HG02623 (cell line): ENCODE measurements around the gene MYT1.

ENCODE experiments used
- ATAC-seq: cut with Tn5 transposase; IDR thresholded peaks from one replicate; pipeline ENCODE4 v1.9.1; 2021; ENCODE audit warnings: moderate library complexity; ENCODE audit not compliant: unreplicated experiment

The MYT1 gene

DNA sequence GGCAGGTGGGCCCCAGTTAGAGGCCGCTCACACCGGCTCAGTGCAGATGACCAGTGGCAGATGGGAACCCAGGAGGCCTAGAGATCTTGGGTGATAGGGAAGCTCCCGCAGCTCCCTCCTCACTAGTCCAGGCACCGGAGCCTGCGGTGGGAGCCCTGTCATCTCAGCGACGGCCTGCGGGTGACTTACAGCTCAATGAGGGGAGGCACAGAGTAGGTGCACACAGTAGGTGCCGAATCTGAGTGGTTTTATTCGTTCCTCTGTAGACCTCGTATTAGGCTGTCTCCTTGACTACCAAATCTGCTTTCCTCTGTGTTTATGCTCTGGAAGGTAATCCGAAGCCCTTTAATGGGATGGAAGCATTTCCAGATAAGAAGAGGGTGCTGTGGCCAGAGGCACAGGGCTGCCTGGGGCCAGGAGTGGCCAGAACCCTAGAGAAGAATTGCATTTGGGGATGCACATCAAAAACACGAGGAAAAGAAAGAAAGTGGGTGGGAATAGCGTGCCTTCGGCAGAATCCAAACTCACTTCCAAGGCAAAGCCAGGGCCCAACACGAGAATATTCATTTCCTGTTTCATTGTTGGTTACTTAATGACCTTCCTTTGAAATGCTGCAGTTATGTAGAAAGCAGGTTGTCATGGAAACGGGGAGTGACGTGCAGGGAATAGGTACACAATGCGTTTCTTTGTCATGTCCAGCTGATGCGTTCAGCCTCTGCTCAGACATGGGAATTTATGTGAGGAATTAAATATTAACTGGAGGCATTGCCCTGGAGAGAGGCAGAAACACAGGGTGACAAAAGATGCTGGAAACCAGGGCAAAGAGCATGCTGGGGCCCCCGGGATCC, 24.7 kb downstream of the MYT1 start:
- no peak for ATAC-seq

DNA sequence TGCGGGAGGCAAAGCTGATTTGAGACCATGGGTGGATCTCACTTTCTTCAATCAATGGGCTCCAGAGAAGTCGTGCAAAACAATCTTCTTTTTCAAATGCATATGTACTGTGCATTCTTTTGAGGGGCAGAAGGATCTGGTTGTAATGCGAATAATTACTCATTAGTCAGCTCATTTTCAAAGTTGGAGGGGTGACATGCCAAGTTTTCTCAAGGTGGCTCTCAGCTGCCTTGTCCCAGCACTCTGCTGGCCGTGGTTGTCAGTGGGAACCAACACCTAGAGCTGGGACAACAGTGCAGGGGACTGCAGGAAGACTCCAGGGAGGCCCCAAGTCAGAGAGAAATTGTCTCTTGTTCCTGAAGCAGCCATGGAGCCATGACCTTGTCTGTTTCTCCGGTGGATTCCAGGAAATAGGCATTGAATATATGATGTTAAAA, 25.3 kb downstream of the MYT1 start:
- no peak for ATAC-seq

DNA sequence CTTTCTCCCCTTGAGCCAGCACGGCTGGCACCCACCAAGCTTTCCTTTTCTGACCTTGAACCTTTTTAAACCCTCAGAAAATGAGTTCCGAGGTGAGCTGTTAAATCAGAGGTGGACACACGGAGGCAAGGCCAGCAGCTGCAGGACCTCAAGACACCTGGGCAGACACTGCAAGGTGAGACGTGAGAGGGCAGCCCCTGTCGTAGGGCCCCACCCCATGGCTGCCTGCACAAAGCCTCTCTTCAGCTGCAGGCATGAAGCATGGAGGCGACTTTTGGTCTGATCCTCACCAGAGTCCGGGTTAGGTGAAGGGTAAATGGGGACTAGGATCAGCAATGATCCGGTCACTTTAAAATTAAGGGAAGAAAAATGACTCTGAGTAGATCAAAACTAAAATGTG, 25.7 kb downstream of the MYT1 start:
- no peak for ATAC-seq

DNA sequence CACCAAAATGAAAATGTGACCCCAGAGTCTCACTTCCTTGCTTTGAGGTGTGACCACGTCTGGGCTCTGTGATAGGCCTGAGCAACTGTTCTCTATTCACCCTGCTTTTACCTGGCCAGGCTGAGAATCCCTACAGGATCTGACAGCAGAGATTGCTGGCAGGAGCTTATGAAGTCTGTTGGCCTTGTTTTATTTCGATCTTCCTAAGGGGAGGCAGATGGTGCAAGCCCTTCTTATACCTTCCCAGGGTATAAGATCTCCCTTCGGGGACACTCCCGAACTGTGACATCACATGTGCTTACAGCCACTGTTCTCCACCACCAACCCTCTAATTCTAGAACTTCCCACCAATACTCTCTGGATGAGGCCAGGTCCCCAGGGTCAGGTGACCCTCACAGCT, 26.8 kb downstream of the MYT1 start:
- no peak for ATAC-seq

DNA sequence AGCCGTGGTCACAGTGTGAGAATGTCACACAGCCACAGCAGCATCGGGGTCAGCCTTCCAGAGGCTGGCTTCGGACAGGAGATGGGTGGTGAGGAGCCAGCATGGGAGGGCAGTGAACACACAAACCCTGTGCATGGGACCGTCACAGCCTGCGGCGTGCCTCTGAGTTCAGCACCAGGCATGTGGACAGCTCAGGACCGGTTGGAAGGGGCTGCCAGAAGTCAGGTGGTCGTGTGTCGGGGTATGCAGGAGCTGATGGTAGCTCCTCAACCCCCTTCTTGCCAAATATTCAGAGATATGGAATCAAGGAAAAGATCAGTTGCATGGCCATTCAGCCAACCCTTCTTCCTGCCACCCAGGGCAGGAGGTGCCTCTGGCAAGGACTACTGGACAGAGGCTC, 28.2 kb downstream of the MYT1 start:
- ATAC-seq = no peak

DNA sequence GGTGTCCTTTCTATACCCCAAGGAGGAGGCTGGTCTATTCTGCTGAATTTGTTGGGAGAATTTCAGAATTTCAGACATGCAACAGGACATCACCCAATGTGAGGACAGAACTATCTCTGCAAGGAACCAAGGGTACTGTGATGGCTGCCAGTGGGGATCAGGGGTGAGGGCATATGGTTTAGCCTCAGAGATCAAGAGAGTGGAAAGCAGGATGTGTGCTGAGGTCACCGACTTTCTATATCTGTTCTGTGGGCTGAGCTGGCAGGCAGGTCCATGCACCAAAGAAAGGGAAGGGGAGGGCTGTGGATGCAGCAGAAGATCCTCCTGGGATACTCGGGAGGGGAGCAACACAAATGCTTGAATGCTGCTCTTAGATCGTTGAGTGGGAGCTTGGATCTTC, 28.8 kb downstream of the MYT1 start:
- ATAC-seq = no peak

DNA sequence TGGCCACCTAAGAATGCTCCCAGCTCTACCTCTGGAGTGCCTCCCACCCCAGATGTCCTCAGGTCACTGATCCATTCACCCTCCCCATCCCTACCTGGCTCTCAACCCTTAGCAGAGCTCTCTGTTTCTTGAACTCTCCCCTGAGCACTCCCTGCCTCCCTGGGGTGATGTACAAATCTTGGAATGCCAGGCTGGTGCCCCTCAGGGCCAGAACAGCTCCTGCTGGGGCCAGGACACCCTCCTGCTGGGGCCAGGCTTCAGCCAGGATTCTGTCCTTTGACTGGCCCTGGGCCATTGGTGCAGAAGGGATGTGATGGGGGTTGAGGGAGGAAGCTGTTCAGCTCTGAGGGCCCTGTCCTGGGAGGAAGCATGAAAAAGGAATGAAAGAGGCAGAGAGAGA, 30.0 kb downstream of the MYT1 start:
- ATAC-seq = no peak

DNA sequence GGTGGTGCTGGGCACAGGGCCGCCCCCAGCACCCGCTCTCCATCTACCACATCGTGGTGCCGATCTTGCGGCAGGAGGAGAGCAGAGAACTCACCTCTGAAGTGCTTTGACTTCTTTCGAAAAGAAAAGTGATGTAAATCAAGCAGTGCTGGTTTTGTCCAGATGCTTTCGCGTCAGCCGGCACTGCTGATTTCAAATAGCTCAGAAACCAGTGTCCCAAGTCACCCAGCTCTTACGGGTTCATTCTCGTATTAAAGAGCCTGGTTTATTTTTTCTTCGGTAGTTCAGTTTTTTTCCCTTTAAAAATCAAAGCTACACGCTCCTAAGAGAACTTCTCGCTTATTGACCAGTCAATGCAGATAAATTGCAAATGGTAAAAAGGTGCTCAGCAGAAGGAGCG, 32.1 kb downstream of the MYT1 start:
- ATAC-seq = no peak

DNA sequence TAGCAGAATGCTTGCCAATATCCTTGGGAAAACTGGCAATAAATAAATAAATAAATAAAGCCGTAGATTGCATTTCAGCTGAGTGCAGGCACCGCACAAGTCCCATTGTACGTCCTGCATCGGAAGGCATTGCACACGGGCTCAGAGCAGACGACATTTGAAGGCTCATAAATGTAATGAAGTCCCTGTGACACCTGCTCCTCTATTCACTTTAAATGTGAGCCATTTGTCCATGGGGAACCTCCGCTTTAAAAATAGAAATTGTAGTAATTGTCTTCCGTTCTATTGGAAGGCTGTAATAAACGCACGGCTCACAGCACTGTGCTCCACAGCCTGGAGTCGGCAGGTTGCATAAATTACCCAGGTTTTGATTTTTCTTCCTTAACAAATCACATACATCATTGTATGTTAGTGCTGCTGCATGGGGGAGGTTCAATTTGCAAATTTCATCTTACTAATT, 32.6 kb downstream of the MYT1 start:
- no peak for ATAC-seq

DNA sequence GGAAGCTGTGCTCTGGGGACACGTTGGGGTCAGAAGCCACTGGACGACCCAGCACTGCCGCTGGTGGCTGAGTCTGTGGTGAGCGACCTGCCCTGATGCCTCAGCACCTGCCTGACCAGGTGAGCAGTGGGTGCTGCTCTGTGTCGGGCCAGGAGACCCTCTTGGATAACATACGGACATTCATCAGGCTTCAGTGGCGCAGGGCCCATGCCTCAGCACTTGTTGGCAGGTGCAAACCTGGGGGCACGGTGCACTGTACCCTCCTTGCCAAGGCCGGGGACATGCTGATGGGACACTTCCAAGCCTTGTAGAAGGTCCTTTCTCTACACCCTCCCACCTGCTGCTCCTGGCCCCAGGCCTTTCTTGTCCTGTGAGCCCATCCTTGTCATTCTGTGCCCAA, 34.1 kb downstream of the MYT1 start:
- ATAC-seq = no peak

DNA sequence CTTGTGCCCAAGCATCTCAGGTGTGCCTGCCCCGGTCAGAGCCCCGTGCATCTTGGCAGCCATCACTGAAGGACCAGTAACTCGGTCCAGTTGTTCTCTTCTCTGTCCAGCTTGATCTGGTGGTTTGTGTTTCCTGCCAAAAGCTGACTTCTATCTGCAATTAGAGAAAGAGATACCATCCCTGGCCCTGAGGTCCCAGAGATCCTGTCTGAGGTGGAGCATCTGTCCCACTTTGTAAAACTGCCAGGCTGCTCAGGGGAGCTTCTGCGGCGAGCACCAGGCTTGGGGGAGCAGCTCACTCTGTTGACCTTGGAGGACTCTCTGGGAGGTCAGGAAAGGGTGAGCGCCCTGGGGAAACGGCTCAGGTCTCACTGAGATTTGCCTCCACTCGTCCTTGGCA, 35.1 kb downstream of the MYT1 start:
- ATAC-seq = no peak

DNA sequence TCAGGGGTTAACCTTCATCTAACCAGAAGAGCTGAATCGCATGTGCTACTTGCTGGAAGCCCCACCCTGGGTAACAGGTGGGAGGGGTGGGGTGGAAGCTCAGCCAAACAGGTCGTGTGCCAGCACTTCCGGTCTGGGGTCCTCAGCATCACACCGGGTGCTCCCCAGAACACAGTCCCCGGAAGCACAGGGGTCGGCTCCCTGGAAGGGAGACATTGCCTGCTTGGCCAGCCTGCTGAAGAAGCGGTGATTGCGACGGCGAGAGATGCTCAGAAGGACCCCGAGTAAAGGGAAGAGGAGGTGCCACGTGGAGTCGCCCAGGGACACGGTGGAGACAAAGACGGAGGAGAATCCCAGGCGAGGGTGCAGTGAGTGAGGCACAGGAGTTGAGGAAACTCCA, 36.5 kb downstream of the MYT1 start:
- no peak for ATAC-seq

DNA sequence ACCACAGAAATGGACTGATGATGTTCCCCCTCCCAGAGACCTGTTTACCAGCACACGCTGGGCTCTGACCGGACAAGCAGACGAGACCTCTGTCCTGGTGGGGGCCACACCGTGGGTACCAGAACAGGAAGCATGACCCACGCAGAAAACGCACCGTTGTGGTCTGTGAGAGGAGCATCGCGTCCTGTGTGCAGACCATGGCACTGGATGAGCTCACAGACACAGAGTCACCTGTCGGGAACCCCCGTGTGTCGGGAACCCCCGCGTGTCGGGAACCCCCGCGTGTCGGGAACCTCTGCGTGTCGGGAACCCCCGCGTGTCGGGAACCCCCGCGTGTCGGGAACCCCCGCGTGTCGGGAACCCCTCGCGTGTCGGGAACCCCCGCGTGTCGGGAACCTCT, 37.4 kb downstream of the MYT1 start:
- ATAC-seq = no peak

DNA sequence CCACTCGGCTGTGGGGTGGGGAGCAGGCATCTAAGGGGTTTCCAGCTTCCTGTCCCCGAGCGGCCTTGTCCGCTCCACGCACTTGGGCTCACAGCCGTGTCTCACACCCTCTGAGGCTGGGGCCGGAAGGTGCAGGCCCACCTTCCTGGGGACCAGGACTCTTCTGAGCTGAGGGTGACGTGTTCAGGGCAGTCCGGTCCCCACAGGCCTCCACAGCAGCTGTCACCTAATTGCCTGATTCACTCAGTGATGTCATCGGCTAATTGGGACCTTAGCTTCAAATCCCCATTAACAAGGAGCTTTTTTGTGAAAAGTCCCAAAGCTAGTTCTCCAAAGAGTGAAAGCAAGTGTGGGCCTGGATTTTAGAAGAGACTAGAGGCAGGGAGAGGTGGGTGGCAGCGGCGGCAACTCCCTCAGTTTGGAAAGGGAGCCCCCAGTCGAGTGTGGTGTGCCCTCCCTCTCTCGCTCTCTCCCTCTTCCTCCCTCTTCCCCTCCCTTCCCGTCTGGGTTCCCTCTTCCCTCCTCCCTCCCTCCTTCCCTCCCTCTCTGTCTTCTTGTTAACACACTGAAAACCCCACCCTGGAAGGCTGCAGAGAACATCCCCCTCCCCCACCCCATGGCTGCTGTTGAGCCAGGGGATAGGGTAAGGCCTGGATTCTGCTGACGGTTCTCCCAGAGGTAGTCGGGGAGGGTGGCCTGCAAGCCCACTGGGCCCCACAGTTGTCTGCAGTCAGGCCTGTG, 39.0 kb downstream of the MYT1 start:
- ATAC-seq = no peak

DNA sequence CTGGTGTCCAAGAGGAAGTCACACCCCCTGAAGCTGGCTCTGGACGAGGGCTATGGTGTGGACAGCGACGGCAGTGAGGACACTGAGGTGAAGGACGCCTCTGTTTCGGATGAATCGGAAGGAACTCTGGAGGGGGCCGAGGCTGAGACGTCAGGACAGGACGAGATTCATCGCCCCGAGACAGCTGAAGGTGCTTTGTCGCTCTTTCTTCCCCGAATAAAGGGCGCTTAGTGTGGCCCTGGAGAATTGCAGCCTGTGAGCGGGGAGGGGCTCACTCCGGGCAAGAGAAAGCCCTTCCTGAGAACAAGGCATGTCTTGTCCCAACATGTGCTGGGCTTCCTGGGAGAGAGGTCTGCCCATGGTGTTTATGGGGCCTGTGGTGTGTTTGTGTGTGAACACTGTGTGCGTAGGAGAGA, 41.4 kb downstream of the MYT1 start:
- no peak for ATAC-seq

DNA sequence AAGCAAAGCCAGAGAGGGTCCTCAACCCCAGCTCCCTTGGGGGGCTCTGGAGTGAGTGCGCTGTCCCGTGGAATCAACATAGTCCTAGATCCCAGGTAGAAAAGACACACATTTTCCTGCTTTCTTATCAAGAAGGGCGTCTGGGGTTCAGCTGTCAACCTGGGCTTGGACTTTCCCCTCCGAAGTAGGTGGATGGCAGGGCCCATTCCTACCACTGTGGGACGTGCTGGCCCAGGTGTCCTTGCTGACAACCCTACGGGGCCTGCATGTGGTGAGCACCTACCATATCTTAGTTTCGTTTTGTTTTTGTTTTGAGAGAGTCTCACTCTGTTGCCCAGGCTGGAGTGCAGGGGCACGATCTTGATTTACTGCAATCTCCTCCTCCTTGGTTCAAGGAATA, 42.4 kb downstream of the MYT1 start:
- no peak for ATAC-seq

DNA sequence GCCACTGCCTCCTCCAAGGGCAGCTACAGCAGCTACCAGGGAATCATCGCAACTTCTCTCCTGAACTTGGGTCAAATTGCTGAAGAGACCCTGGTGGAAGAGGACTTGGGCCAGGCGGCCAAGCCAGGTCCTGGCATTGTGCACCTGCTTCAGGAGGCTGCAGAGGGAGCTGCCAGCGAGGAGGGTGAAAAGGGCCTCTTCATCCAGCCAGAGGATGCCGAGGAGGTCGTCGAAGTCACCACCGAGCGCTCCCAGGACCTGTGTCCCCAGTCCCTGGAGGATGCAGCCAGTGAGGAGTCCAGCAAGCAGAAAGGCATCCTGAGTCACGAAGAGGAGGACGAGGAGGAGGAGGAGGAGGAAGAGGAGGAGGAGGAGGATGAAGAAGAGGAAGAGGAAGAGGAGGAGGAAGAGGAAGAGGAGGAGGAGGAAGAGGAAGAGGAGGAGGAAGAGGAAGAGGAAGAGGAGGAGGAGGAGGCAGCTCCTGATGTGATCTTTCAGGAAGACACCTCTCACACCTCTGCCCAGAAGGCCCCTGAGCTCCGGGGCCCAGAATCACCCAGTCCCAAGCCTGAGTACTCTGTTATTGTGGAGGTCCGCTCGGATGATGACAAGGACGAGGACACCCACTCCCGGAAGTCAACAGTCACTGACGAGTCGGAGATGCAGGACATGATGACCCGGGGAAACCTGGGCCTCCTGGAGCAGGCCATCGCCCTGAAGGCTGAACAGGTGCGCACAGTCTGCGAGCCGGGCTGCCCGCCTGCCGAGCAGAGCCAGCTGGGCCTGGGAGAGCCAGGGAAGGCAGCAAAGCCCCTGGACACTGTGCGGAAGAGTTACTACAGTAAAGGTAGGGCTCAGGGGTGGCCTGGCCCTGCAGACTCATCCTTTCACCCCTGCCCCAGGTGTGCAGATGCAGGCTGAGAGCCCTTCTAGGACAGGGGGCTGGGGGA, 43.7 kb downstream of the MYT1 start:
- no peak for ATAC-seq

DNA sequence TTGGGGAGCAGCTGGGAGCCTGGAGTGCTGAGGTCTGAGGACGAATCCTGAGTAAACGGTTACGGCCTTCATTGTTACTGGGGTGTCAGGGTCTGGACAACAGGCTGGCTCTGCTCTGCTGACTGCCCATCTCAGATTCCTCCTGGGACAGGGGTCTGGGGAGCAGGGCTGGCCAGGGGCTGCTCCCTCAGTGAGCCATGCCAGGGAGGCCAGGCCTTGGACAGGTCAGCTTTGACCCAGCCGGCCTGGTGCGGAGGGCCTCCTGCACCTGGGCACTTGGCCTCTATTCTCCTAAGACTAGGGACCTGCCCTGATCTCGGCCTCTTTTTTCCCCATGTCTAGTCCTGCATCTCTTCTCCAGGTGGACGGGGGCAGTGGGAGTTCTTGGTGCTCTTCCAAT, 44.9 kb downstream of the MYT1 start:
- ATAC-seq = no peak

DNA sequence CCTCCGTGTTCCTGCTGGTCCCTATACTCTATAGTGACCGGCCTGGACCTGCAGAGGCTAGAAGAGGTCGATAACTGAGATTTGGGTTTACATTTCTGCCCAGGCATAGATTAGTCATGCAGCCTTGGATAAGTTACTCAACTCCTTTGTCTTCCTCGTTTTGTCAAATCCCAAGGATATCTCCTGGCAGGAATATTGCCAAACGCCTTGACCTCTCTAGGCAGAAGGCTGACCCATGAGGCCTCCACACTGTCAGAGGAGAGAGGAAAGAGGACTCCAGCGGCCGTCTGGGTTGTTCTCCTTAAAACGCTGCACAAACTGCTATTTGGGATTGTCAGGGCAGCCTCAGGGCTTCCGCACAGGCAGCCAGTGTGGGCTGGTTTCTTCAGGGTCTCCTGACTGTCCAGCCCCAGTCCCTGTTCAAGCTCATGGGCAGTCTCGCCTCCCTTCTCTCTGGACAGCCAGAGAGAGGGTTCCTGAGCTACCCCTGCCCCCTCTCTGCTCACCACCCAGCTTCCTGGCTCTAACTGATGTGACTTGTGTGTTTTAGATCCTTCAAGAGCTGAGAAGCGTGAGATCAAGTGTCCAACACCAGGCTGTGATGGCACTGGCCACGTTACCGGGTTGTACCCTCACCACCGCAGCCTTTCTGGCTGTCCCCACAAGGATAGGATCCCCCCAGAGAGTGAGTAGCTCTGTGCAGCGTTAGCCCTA, 46.6 kb downstream of the MYT1 start:
- no peak for ATAC-seq

DNA sequence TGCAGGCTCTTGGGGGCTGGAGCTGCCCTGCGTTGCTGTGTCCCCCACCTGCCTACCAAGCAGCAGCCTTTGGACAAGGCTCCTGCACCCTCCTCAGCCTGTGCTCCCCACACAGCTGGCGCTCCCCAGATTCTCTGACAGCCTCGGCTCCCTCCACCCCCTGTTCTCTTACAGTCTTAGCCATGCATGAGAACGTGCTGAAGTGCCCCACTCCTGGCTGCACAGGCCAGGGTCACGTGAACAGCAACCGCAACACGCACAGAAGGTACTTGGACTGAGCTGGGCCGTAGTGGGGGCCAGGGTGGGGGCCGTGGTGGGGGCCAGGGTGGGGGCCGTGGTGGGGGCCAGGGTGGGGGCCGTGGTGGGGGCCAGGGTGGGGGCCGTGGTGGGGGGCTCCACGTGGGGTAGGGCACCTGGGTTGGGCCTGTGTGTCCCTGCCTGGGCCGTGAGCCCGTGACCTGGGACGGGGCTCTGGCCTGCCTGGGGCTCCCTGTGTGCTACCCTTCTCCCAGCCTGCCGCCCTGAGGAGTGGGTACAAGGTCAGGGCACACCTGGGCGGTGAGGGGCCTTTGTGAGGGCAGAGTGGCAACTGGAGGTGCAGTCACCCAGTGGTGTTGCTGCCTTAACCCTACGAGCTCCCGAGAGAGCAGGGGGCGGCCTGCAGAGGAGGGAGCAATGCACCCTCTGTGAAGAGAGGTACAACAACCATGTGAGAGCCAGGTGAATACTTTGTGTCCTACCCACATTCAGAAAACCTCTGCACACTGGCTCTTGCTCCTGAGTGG, 47.8 kb downstream of the MYT1 start:
- ATAC-seq = no peak
